SK-N-SH treated with all-trans-retinoic acid at 6 μM for 48 hours (cell line): ENCODE measurements around the gene SPIRE2.

ENCODE experiments used
- ATAC-seq: fragments of 200-7000 bp; cut with Tn5 transposase; 3 replicates; pipeline ENCODE4 v1.9.1; 2020; ENCODE audit warnings: mild to moderate bottlenecking, moderate library complexity
- ARNTL ChIP-seq: fragments of 450-650 bp; formaldehyde crosslinking; IDR thresholded peaks from 2 replicates; pipeline ENCODE4 v1.5.0; 2020; ENCODE audit warnings: low read depth, mild to moderate bottlenecking, moderate library complexity, borderline replicate concordance
- CSDC2 ChIP-seq: fragments of 250-450 bp; sonication (Bioruptor Pico); IDR thresholded peaks from 2 replicates; pipeline ENCODE4 v1.5.0; 2020; ENCODE audit warnings: mild to moderate bottlenecking, moderate library complexity
- ESRRG ChIP-seq: fragments of 250-450 bp; sonication (Bioruptor Pico); IDR thresholded peaks from 2 replicates; pipeline ENCODE4 v1.6.1; 2021; ENCODE audit warnings: mild to moderate bottlenecking
- GLIS3 ChIP-seq: fragments of 250-450 bp; sonication (Bioruptor Pico); IDR thresholded peaks from 2 replicates; pipeline ENCODE4 v1.5.0; 2020; ENCODE audit warnings: mild to moderate bottlenecking, moderate library complexity
- OSR1 ChIP-seq: fragments of 250-450 bp; sonication (Bioruptor Pico); IDR thresholded peaks from 2 replicates; pipeline ENCODE4 v1.8.0; 2022; ENCODE audit warnings: moderate library complexity, mild to moderate bottlenecking, inconsistent platforms
- PATZ1 ChIP-seq: fragments of 250-450 bp; sonication (Bioruptor Pico); IDR thresholded peaks from 2 replicates; pipeline ENCODE4 v1.8.0; 2020; ENCODE audit warnings: mild to moderate bottlenecking, moderate library complexity, borderline replicate concordance
- POU6F1 ChIP-seq: fragments of 250-450 bp; sonication (Bioruptor Pico); IDR thresholded peaks from 2 replicates; pipeline ENCODE4 v1.8.0; 2021; ENCODE audit warnings: low read depth, mild to moderate bottlenecking, moderate library complexity, borderline replicate concordance
- PPARA ChIP-seq: fragments of 250-450 bp; sonication (Bioruptor Pico); IDR thresholded peaks from 2 replicates; pipeline ENCODE4 v1.5.0; 2020; ENCODE audit warnings: mild to moderate bottlenecking, borderline replicate concordance
- RARB ChIP-seq: fragments of 250-450 bp; sonication (Bioruptor Pico); IDR thresholded peaks from 2 replicates; pipeline ENCODE4 v1.8.0; 2021; ENCODE audit warnings: mild to moderate bottlenecking, moderate library complexity
- SNAI2 ChIP-seq: fragments of 250-450 bp; sonication (Bioruptor Pico); IDR thresholded peaks from 2 replicates; pipeline ENCODE4 v1.5.0; 2020; ENCODE audit warnings: mild to moderate bottlenecking, moderate library complexity
- TSHZ2 ChIP-seq: fragments of 250-450 bp; sonication (Bioruptor Pico); IDR thresholded peaks from 2 replicates; pipeline ENCODE4 v1.5.0; 2020; ENCODE audit warnings: mild to moderate bottlenecking, moderate library complexity
- ZC3H10 ChIP-seq: fragments of 250-450 bp; sonication (Bioruptor Pico); IDR thresholded peaks from 2 replicates; pipeline ENCODE4 v1.5.1; 2021; ENCODE audit warnings: mild to moderate bottlenecking, moderate library complexity
- ZFP3 ChIP-seq: fragments of 250-450 bp; sonication (Bioruptor Pico); IDR thresholded peaks from 2 replicates; pipeline ENCODE4 v1.5.0; 2020; ENCODE audit warnings: mild to moderate bottlenecking, moderate library complexity
- ZFP30 ChIP-seq: fragments of 450-650 bp; formaldehyde crosslinking; IDR thresholded peaks from 2 replicates; pipeline ENCODE4 v1.5.0; 2022; ENCODE audit warnings: mild to moderate bottlenecking, moderate library complexity
- ZNF70 ChIP-seq: fragments of 450-650 bp; formaldehyde crosslinking; IDR thresholded peaks from 2 replicates; pipeline ENCODE4 v1.5.0; 2020; ENCODE audit warnings: mild to moderate bottlenecking, moderate library complexity
- ZNF8 ChIP-seq: fragments of 450-650 bp; formaldehyde crosslinking; IDR thresholded peaks from 2 replicates; pipeline ENCODE4 v1.5.0; 2020; ENCODE audit warnings: mild to moderate bottlenecking, moderate library complexity
- TF ChIP-seq, protein P1 (sequence below): fragments of 250-450 bp; sonication (Bioruptor Pico); IDR thresholded peaks from 2 replicates; pipeline ENCODE4 v1.5.1; 2021; ENCODE audit warnings: mild to moderate bottlenecking, moderate library complexity

Gene SPIRE2

GRCh38 chr16:89847940-89848297, 19.6 kb downstream of the SPIRE2 start:
- no peak for ATAC-seq

DNA sequence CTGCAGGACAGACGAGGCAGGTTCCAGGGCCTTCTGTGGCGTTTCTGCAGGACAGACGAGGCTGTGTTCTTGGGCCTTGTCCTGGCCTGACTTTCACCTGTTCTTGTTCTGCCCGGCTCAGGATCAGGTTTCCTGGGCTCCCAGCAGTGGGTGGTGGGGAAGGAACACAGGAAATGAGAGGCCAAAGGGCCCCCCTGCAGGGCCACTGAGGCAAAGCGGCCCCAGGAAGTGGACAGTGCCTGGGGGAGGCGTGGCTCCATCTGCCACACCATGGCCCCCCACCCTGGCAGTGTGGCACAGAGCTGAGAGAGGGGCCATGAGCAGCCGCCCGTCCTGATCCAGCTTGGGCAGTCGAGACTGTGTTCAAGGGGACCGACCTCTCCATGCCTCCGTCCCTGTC, 20.7 kb downstream of the SPIRE2 start:
- no peak for ATAC-seq
- no peak for TF ChIP-seq ZNF70
- TF ChIP-seq ARNTL (CRISPR knock-in tag), result no peak
- no peak for TF ChIP-seq SNAI2
- no peak for TF ChIP-seq CSDC2
- no peak for TF ChIP-seq GLIS3 (CRISPR knock-in tag)
- no peak for TF ChIP-seq ZFP30 (CRISPR knock-in tag)
- TF ChIP-seq ZNF8 (CRISPR knock-in tag), result no peak
- no peak for TF ChIP-seq PPARA
- TF ChIP-seq ESRRG (CRISPR knock-in tag), result no peak
- no peak for TF ChIP-seq ZC3H10 (CRISPR knock-in tag)
- TF ChIP-seq, all 23 proteins: peak for 0

More at GRCh38 chr16:89847940-89848297, 19.6 kb downstream of the SPIRE2 start:
- TF ChIP-seq ZNF8 (CRISPR knock-in tag) (no peak), RARB (CRISPR knock-in tag) (no peak), PPARA (no peak), CSDC2 (no peak), TSHZ2 (CRISPR knock-in tag) (no peak), PATZ1 (CRISPR knock-in tag) (no peak), ZC3H10 (CRISPR knock-in tag) (no peak), ESRRG (CRISPR knock-in tag) (no peak), POU6F1 (no peak)
- TF ChIP-seq, protein P1, sequence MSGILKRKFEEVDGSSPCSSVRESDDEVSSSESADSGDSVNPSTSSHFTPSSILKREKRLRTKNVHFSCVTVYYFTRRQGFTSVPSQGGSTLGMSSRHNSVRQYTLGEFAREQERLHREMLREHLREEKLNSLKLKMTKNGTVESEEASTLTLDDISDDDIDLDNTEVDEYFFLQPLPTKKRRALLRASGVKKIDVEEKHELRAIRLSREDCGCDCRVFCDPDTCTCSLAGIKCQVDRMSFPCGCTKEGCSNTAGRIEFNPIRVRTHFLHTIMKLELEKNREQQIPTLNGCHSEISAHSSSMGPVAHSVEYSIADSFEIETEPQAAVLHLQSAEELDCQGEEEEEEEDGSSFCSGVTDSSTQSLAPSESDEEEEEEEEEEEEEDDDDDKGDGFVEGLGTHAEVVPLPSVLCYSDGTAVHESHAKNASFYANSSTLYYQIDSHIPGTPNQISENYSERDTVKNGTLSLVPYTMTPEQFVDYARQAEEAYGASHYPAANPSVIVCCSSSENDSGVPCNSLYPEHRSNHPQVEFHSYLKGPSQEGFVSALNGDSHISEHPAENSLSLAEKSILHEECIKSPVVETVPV (CRISPR knock-in tag), result no peak

DNA sequence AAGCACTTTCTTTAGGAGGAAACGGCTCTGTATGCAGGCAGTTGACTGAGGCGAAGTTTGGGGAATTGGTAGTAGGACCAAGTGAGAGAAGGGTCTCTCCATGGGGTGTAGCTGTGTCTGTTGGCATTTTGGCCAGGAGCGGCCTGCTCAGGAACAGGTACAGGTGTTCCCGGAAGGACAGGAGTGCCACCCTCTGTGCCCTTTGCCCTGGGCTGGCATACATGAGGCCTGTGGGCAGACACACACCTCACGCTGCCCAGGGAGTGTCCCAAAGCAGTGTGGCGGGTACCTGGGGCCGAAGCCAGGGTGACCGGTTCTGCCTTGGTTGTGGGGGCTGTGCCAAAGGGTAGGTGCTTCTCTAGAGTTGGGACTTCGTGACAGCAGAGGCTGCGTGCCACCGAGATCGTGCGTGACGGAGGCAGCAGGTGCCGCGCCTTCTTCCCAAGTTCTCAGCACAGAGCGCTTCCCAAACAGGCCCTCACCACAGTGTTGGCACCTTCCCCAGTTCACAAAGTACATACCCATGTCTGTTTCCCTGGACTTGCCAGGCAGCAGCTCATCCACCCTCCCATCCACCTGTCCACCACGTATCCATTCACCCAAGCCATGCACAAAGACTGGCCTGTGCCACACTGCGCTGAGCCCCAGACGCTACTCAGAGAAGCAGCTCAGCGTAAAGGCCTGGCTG, 25.2 kb downstream of the SPIRE2 start:
- TF ChIP-seq ARNTL (CRISPR knock-in tag), result no peak
- TF ChIP-seq ZFP30 (CRISPR knock-in tag), result no peak
- no peak for ATAC-seq

DNA sequence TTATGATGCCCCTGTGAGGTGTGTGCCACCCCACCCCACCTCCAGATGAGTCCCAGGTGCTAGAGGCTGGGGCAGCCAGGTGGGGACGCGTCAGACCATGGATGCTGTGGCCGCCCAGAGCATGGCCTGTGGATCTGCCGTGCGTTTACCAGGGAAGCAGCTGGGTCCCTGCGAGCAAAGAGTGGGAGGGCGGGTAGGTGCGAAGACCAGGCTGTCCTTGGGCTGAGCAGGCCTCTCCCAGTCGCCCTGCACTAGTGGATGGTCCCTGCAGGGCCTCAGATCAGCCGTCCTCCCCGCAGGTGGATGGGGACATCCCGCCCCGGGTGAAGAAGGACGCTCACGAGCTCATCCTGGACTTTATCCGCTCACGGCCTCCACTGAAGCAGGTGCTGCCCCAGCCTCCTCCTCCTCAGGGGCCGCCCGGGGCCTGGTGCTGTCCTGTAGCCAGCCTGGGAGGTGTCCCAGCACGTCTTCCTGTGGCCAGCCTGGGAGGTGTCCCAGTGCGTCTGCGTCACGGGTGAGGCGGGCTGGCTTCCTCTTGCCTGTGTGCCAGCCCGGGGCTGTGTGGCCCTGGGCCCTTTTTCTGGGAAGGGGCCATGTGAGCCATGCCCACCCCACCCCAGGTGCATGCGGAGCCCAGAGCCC, 27.1 kb downstream of the SPIRE2 start:
- TF ChIP-seq OSR1, result no peak
- no peak for TF ChIP-seq CSDC2
- TF ChIP-seq ZFP3 (CRISPR knock-in tag), result no peak
- TF ChIP-seq ZC3H10 (CRISPR knock-in tag), result no peak
- no peak for TF ChIP-seq SNAI2
- no peak for TF ChIP-seq PATZ1 (CRISPR knock-in tag)
- TF ChIP-seq, all 23 proteins: peak for 0
- no peak for ATAC-seq
